Activated B cell treated with CpG ODN at 0.5 μM for 24 hours (primary cell): Measurements from ENCODE around the gene TRIM17. TPM values are rescaled to one million over a fixed set of nuclear protein-coding genes. Genes with fewer than 3 reads are reported as not detected.

ENCODE experiments used
- ATAC-seq: fragments of 200-7000 bp; cut with Tn5 transposase; one replicate; pipeline ENCODE4 v1.10.0; 2021; ENCODE audit warnings: low read depth, mild to moderate bottlenecking, moderate library complexity
- CTCF ChIA-PET: fragments of 350-600 bp; sonication (Branson Sonifier 250); formaldehyde crosslinking; loops from one replicate; lab custom pipeline; 2021; ENCODE audit warnings: antibody characterized with exemption; lab: Charles Lee
- POLR2A ChIA-PET: fragments of 350-600 bp; sonication (Branson Sonifier 250); formaldehyde crosslinking; loops from one replicate; lab custom pipeline; 2021; ENCODE audit warnings: antibody characterized with exemption; lab: Charles Lee
- DNase-seq: peaks from one replicate; pipeline ENCODE4 v3.0.0; 2022
- H3K27ac Mint-ChIP-seq: one replicate; pipeline ENCODE4 v1.8.0; 2020; ENCODE audit warnings: mixed read lengths
- H3K27me3 Mint-ChIP-seq: one replicate; pipeline ENCODE4 v1.8.0; 2021; ENCODE audit warnings: mixed read lengths
- H3K36me3 Mint-ChIP-seq: one replicate; pipeline ENCODE4 v1.8.0; 2021; ENCODE audit warnings: low read depth, mixed read lengths
- H3K4me1 Mint-ChIP-seq: one replicate; pipeline ENCODE4 v1.8.0; 2021; ENCODE audit warnings: mixed read lengths
- H3K4me3 Mint-ChIP-seq: one replicate; pipeline ENCODE4 v1.8.0; 2020; ENCODE audit warnings: mild to moderate bottlenecking, mixed read lengths
- H3K9me3 Mint-ChIP-seq: one replicate; pipeline ENCODE4 v1.8.0; 2020; ENCODE audit warnings: mixed read lengths
- intact Hi-C: fragments of 100-400 bp; cut with micrococcal nuclease; formaldehyde crosslinking; loops from one replicate; pipeline ENCODE4 v1.15.1; 2024
- total RNA-seq: library from RNA; stranded (reverse); gene quantifications from 2 replicates; pipeline ENCODE4 v1.2.3, GENCODE V29; 2022
- TF ChIP-seq, protein P1 (sequence below): fragments of 200-600 bp; IDR thresholded peaks from one replicate; pipeline ENCODE4 v1.8.0; 2022; ENCODE audit warnings: antibody characterized with exemption, mild to moderate bottlenecking

TRIM17 gene
- total RNA-seq, 1 donor from 2014 or later, result not detected

DNA sequence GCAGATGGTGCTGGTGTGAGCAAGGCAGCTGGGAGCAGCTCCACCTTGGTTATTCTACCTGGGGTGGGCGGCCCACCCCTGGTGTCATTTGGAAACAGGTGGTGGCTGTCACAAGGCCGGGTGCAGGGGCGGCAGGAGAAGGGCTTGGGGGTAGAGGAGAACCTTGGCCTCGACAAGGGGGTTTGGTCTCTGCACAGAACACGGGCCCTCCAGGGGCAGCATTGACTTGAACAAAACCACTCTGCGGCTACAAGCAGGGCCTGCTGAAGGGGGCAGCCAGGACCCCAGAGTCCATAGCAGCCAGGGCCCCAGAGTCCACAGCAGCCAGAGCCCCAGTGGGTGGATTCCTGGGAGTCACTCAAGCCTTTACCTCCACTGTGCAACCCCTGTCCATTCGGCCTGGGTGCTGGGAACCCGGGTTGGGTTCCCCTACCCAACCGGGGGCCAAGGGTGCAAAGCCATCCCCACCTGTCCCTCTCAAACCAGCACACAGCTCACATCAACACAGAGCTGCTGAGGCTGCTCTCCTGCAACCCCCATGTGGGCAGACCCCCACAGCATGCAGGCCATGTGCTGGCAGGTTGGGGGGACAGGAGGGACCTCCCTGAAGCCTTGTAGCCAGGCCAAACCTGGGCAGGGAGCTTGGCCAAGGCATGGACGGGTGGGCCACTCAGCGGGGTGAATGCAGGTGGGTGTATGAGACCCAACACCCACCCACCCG lies 17.8 kb downstream of the TRIM17 start:
- DNase-seq (no peak), ATAC-seq (no peak)
- Mint-ChIP-seq H3K9me3 (no peaks in the 10 kb centered on the region), H3K4me3 (no peak overlapping the region), H3K4me1 (peaks cover 10% of the 10 kb centered on the region), H3K27ac (no peak overlapping the region), H3K27me3 (no peaks in the 10 kb centered on the region), H3K36me3 (peaks cover 81% of the 10 kb centered on the region)
- POLR2A ChIA-PET, result no interaction called here
- CTCF ChIA-PET, result no interaction called here
- TF ChIP-seq, protein P1, sequence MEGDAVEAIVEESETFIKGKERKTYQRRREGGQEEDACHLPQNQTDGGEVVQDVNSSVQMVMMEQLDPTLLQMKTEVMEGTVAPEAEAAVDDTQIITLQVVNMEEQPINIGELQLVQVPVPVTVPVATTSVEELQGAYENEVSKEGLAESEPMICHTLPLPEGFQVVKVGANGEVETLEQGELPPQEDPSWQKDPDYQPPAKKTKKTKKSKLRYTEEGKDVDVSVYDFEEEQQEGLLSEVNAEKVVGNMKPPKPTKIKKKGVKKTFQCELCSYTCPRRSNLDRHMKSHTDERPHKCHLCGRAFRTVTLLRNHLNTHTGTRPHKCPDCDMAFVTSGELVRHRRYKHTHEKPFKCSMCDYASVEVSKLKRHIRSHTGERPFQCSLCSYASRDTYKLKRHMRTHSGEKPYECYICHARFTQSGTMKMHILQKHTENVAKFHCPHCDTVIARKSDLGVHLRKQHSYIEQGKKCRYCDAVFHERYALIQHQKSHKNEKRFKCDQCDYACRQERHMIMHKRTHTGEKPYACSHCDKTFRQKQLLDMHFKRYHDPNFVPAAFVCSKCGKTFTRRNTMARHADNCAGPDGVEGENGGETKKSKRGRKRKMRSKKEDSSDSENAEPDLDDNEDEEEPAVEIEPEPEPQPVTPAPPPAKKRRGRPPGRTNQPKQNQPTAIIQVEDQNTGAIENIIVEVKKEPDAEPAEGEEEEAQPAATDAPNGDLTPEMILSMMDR, result no peak
- intact Hi-C loops, result no loop called here

DNA sequence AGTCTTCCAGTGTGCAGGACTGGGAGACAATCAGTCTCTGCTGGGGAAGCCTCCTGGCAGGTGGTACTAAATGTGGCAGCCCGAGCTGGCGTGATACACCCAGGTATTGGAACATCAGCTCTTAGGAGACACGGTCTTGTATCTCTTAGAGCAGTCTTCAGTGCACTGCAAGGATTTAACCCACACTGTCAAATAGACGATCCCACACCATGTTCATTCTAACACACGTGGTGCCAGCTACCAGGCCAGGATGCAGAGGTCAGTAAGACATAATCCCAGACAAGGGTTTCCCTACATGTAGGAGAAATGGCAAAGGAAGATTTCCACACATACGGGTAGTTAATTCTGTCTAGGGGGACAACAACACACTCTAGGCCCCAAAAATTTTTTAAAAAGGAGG lies 18.7 kb downstream of the TRIM17 start:
- Mint-ChIP-seq H3K4me3 (no peak overlapping the region), H3K4me1 (peaks cover 1% of the 10 kb centered on the region), H3K9me3 (no peaks in the 10 kb centered on the region), H3K27me3 (no peaks in the 10 kb centered on the region), H3K27ac (no peak overlapping the region), H3K36me3 (peaks cover 82% of the 10 kb centered on the region)
- intact Hi-C loops, result no loop called here
- CTCF ChIA-PET, result no interaction called here
- POLR2A ChIA-PET, result no interaction called here
- no peak for ATAC-seq
- no peak for DNase-seq
- TF ChIP-seq, protein P1, result no peak

DNA sequence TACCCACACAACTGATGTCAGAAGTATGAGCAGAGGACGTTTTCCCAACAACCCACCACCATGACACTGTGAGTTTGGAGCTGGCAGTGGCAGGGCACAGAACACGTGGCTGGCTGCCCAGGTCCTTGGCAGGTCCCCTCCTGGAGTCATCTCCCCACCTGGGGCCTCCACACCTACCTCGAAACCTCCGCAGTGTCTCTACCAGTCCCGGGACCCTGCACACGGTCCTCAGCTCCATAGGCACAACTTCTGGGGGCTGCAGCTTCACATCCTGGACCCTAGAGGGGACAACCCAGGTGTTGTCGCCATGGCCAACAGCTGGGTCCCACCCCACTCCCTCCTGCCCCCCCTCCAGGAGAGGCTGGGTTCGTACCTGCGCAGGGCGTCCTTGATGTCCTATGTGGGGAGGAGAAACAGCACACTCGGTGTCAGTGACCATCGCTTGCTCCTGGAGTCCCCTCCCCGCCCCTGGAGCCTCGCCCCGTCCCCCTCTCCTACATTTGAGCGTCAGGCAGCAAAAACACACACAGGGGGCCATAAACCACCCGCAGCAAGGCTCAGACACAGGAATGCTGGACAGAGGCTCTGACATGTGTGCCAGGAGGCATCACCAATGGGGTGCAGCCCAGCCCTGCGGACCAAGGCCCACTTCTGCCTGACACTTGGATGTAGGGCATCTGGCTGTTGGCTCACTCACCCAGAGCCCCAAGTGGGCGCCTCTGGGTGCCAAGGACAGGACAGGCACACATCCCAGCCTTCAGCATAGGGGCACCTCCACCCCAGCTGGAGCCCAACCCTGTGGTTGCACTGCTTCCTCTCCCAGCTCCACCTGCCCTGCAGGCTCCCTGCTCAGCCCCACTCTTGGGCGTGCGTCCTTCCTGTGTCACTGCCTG lies 19.6 kb downstream of the TRIM17 start:
- no peaks in the 10 kb centered on the region for H3K4me1 Mint-ChIP-seq
- no peaks in the 10 kb centered on the region for H3K27me3 Mint-ChIP-seq
- ChIA-PET CTCF (no interaction called here), POLR2A (no interaction called here)
- DNase-seq, result peak; percentile 1
- peaks cover 83% of the 10 kb centered on the region for H3K36me3 Mint-ChIP-seq
- TF ChIP-seq, protein P1, result no peak
- no peak for ATAC-seq
- H3K4me3 Mint-ChIP-seq, result no peak overlapping the region
- no peaks in the 10 kb centered on the region for H3K9me3 Mint-ChIP-seq
- intact Hi-C loops, result no loop called here
- H3K27ac Mint-ChIP-seq, result no peak overlapping the region

DNA sequence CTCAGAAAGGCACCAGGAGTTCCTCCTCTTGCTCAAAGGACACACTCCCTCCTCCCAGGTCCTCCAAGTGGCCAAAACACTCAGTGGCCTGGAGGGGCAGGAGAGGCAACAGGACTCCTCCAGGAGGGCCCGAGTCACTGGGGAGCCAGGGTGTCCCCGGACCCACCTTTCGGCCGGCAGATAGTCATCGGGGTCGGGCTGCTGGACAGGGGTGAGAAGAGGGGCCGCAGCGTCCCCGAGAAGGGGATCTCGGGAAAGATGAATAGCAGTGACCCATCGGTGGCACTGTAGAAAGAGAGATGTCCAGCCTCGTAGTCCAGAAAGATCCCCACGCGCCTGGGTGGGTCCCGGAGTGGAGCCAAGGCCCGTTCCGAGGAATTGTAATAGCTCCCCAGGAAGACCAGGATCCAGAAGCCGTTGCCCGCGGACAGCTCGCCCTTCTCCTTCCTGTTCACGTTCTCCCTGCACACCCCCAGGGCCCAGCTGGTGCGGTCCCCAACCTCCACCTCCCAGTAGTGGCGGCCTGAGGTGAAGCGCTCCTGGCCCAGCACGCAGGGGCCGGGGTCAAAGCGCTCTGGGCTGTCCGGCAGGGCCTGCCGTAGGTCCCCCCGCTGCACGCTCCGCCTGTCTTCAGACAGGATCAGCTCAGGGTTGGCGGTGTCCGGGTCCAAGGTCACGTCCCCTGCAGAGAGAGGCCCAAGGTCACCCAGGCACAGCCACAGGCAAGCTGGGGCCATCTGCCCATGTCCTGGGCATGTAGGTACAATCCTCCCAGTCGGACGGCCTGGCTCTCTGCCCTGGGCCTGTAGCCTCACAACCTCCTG lies 21.9 kb downstream of the TRIM17 start:
- Mint-ChIP-seq H3K4me3 (no peak overlapping the region), H3K27ac (no peak overlapping the region), H3K4me1 (no peaks in the 10 kb centered on the region), H3K9me3 (no peaks in the 10 kb centered on the region), H3K27me3 (no peaks in the 10 kb centered on the region), H3K36me3 (peaks cover 64% of the 10 kb centered on the region)
- intact Hi-C loops, result no loop called here
- no peak for ATAC-seq
- TF ChIP-seq, protein P1, result no peak
- DNase-seq, result peak; percentile 11
- ChIA-PET CTCF (no interaction called here), POLR2A (interaction anchor here (0.5 kb wide), 1 partner anchor 12 kb away, joined by 4 read pairs; the partner anchor contains the start of gene TRIM11)
